GM21619 (cell line): ENCODE measurements around the gene BRIP1.
"Not testable (repeated sequence)": the region's sequence is repeated elsewhere in the genome, so short reads cannot be mapped to it uniquely, and the experiment has no call there.

Experiments
- ATAC-seq: cut with Tn5 transposase; IDR thresholded peaks from one replicate; pipeline ENCODE4 v1.9.1; 2021; ENCODE audit not compliant: unreplicated experiment

The BRIP1 gene

GRCh38 chr17:61862975-61863800 is at the start of gene BRIP1:
Gene BRIP1 (minus strand): TSS chr17:61863528. CDS start chr17:61861539, 1,989 bp downstream.
- peak; percentile 84 for ATAC-seq

GRCh38 chr17:61908292-61909037 is 45.1 kb upstream of the BRIP1 start:
- no peak for ATAC-seq

GRCh38 chr17:61907361-61907760 is 44.0 kb upstream of the BRIP1 start:
- ATAC-seq = no peak

DNA sequence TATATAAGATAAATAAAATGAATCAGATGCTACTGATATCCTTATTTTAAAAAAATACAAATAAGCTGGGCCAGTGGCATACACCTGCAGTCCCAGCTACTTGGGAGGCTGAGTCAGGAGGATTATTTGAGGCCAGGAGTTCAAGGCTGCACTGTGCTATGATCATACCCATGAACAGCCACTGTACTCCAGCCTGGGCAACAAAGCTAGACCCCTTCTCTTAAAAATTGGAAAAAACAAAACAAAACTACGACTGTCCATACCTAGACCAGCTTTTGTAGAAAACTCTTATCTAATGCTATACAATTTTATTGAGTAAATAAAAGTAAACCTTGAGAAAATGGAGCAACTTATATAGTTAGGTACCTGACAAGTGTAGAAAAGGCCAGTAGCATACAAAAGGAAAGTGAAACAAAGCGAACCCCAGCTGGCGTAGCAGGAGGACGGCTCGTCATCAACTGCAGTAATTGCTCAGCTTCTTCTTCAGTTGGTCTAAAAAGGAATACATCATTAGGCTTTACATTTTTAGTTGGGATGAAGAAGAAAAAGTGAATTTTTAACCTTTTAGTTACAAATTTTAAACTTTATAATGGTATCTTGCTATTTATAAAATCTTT is 40.9 kb upstream of the BRIP1 start:
- ATAC-seq = peak; percentile 89

DNA sequence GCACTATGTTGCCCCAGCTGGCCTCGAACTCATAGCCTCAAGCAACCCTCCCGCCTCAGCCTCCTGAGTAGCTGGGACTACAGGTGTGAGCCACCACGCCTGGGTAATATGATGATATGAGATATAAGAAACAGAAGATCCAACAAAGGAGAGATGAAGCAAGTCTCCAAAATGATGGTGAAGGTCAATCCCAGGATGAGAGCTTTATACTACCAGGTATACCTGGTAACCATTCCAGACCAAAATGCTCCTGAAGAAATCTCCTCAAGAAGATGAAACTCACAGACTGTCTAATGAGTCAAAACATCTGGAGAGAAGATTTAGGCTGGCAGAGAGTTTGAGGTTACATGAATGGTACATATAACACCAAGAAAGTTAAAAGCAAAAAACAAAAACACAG is 39.9 kb upstream of the BRIP1 start:
- ATAC-seq = no peak

DNA sequence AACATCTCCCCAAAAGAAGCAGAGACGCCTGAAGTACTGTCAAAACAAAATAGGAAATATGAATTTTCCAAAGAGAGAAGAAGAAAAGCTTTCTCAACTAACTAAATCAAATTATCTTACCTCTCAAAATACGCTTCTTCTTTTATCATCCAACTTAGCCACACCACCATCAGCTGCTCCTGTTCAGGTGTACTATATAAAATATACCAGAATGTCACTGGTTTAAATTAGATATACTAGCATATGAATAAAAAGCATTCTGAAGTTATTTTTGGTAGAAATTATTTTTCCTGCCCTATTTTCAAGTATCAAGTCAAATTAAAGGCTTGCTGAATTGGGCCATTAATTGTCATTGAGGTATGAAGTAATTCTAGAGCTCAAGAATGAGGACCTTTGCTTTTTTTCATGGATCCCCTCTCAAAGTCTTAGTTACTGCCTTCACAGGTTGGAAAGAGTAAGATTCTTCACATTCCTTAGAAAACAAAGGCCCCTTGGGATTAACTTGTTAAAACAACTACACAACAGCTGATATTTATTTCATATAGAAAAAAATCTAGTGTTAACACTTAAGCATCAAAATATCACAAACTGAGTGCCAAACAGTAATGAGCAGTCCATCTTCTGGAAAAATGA is 34.3 kb upstream of the BRIP1 start:
- ATAC-seq = no peak

DNA sequence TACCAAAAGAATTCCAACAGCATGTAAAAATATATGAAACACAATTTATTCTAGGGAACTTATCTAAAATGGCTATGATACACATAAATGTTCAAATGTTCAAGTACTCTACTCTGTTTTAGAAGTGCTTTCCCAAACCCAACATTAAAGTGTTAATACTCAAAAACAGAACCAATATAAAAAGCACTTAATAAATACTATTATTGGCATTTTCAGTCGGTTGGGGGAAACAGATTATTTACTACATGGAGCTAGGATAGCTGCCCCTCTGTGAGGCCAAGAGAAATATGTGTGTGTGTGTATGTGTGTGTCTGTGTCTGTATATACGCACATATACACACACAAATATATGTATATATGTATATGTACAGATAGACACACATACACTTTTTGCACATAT is 32.1 kb upstream of the BRIP1 start:
- ATAC-seq = no peak

GRCh38 chr17:61894310-61894709 is 31.0 kb upstream of the BRIP1 start:
- not testable (repeated sequence) for ATAC-seq

DNA sequence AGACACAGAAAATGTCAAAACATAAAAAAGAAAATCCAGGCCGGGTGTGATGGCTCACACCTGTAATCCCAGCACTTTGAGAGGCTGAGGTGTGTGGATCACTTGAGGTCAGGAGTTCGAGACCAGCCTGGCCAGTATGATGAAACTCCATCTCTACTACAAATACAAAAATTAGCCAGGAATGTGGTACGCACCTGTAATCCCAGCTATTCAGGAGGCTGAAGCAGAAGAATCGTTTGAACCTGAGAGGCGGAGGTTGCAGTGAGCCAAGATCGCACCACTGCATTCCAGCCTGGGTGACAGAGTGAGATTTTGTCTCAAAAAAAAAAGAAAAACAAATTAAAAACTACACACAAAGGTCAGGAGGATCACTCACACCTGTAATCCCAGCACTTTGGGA is 24.4 kb upstream of the BRIP1 start:
- not testable (repeated sequence) for ATAC-seq

- ATAC-seq = not testable (repeated sequence)
These were observed 22.5 kb upstream of the BRIP1 start for GRCh38 chr17:61885865-61886264.

- ATAC-seq = no peak
These were observed 21.5 kb upstream of the BRIP1 start for GRCh38 chr17:61884864-61885263.

GRCh38 chr17:61880589-61881102 is 17.3 kb upstream of the BRIP1 start:
- ATAC-seq = no peak

GRCh38 chr17:61878984-61879612 is 15.8 kb upstream of the BRIP1 start:
- no peak for ATAC-seq

DNA sequence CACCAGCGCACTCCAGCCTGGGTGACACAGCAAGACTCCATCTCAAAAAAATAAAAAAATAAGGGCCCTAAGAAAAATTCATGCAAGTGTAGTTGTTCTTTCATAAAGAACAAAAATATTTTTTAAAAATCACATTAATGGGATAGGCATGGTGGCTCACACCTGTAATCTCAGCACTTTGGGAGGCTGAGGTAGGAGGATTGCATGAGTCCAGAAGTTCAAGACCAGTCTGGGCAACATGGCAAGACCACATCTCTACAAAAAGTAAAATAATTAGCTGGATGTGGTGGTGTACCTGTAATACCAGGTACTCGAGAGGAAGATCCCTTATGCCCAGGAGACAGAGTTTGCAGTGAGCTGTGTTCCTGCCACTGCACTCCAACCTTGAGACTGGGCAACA is 15.2 kb upstream of the BRIP1 start:
- ATAC-seq = no peak

GRCh38 chr17:61877837-61878236 is 14.5 kb upstream of the BRIP1 start:
- ATAC-seq = no peak

DNA sequence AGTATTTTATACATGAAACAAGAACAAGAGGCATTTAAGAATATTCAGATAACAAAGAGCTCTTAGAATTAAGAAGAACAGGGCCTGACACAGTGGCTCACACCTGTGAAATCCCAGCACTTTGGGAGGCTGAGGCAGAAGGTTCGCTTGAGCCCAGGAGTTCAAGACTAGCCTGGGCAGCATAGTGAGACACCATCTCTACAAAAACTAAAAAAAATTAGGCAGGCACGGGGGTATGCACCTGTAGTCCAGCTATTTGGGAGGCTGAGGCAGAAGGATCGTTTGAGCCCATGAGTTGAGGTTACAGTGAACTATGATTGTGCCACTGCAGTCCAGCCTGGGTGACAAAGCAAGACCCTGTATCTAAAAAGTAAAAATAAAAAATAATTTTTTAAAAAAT is 12.5 kb upstream of the BRIP1 start:
- ATAC-seq = no peak

DNA sequence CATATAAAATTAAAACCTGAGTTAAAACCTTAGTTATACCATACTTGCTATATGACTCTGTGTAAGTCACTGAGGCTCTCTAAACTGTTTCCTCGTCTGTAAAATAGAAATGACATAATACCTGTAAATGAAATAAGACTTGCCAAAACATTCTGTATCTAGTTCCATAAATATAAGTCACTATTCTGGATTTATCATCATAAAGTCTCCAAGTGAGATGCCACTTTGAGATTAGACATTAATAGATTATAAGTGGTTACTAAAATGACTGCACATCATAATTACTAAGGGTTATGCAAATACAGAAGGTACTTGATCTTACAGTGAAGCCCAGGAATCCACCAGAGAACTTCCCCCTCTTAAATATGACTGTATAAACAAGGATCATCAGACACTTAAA is 12.0 kb upstream of the BRIP1 start:
- ATAC-seq = no peak

GRCh38 chr17:61874075-61874474 is 10.7 kb upstream of the BRIP1 start:
- ATAC-seq = no peak

- ATAC-seq = no peak
These were observed 8.8 kb upstream of the BRIP1 start for GRCh38 chr17:61872099-61872498.

DNA sequence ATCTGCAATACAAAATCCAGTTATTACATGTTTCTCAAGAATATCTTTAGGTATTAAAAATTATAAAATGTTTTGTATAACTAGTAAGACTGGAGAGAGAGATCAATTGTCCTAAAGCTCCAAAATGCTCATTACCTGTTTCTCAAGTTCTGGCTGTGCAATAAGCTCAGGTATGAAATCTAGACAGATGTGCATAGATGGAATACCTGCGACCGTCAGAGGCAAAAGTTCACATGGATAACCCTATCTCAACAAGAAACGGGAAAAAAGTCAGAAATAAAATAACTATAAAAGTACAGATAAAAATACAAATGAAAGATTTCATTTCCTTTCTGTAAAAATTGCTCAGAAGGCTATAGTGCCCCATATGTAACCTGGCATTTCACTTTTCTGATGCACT is 5.8 kb upstream of the BRIP1 start:
- ATAC-seq = no peak

- ATAC-seq = no peak
These were observed 4.7 kb upstream of the BRIP1 start for GRCh38 chr17:61868074-61868473.
